HG02938 (cell line): ENCODE measurements around the gene APCDD1L.
"Not testable (repeated sequence)": the region's sequence is repeated elsewhere in the genome, so short reads cannot be mapped to it uniquely, and the experiment has no call there.

Experiments used
- ATAC-seq: cut with Tn5 transposase; IDR thresholded peaks from one replicate; pipeline ENCODE4 v1.9.1; 2021; ENCODE audit warnings: mild to moderate bottlenecking, moderate library complexity; ENCODE audit not compliant: unreplicated experiment

APCDD1L gene

GRCh38 chr20:58518387-58518786, 3.2 kb upstream of the APCDD1L start:
- ATAC-seq = no peak

GRCh38 chr20:58514321-58515232, 622 bp downstream of the APCDD1L start:
- no peak for ATAC-seq

- no peak for ATAC-seq
Observed at GRCh38 chr20:58513580-58514285, 1.5 kb downstream of the APCDD1L start.

GRCh38 chr20:58512808-58513552, 2.2 kb downstream of the APCDD1L start:
- no peak for ATAC-seq

GRCh38 chr20:58511861-58512260, 3.3 kb downstream of the APCDD1L start:
- ATAC-seq = no peak

GRCh38 chr20:58511364-58511763, 3.8 kb downstream of the APCDD1L start:
- no peak for ATAC-seq

- ATAC-seq = no peak
Observed at GRCh38 chr20:58510921-58511320, 4.3 kb downstream of the APCDD1L start.

- no peak for ATAC-seq
Observed at GRCh38 chr20:58508762-58509395, 6.3 kb downstream of the APCDD1L start.

GRCh38 chr20:58506999-58507398, 8.2 kb downstream of the APCDD1L start:
- ATAC-seq = not testable (repeated sequence)

GRCh38 chr20:58504566-58504965, 10.6 kb downstream of the APCDD1L start:
- no peak for ATAC-seq

- ATAC-seq = no peak
Observed at GRCh38 chr20:58503668-58504067, 11.5 kb downstream of the APCDD1L start.

- ATAC-seq = no peak
Observed at GRCh38 chr20:58500256-58500655, 14.9 kb downstream of the APCDD1L start.

GRCh38 chr20:58498470-58499068, 16.6 kb downstream of the APCDD1L start:
- no peak for ATAC-seq

GRCh38 chr20:58497724-58498469, 17.3 kb downstream of the APCDD1L start:
- no peak for ATAC-seq

GRCh38 chr20:58497076-58497641, 18.0 kb downstream of the APCDD1L start:
- ATAC-seq = no peak

GRCh38 chr20:58496429-58496769, 18.8 kb downstream of the APCDD1L start:
- no peak for ATAC-seq

GRCh38 chr20:58495623-58496428, 19.4 kb downstream of the APCDD1L start:
- no peak for ATAC-seq

GRCh38 chr20:58494923-58495622, 20.1 kb downstream of the APCDD1L start:
- ATAC-seq = no peak
